NCI-H1092 treated with DMSO at 0.1 percent for 48 hours (cell line): Measurements from ENCODE around the gene ELF1.
"Not testable (repeated sequence)": the region's sequence is repeated elsewhere in the genome, so short reads cannot be mapped to it uniquely, and the experiment has no call there.

ENCODE experiments used
- DNase-seq: peaks from one replicate; lab custom pipeline; 2025; lab: John Stamatoyannopoulos, UW

The ELF1 gene

DNA sequence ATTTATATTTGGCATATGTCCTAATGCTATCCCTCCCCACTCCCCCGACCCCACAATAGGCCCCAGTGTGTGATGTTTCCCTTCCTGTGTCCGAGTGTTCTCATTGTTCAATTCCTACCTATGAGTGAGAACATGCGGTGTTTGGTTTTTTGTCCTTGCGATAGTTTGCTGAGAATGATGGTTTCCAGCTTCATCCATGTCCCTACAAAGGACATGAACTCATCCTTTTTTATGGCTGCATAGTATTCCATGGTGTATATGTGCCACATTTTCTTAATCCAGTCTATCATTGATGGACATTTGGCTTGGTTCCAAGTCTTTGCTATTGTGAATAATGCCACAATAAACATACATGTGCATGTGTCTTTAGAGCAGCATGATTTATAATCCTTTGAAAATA is 23.3 kb upstream of the ELF1 start:
- not testable (repeated sequence) for DNase-seq

DNA sequence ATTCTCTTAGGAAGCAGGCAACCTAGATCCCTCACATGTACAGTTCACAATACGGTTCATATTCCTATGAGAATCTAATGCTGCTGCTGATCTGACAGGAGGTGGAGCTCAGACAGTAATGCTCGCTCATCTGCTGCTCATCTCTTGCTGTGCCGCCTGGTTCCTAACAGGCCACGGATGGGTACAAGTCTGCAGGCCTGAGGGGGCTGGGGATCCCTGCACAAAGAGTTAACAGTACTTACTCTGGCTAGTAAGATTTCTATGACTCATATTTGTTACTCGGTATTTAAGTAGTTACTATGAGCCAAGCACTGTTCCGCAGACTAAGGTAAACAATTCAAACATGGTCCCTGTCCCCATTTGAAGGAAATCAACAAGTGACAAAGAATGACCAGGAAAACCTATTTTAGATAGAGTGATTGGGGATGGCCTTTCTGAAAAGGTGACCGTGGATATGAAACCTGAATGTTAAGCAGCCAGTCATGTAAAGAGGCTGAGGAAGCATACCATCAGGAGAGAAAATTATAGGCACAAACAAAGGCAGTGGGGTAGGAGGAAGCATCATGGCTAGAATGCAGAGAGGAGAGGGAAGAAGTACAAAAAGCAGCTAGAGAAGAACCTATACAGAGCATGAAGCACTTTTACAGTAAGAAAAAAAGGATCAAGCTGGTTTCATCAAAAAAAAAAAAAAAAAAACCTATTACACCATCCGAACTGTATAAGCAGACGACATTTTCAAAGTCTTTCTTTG is 21.6 kb upstream of the ELF1 start:
- no peak for DNase-seq

DNA sequence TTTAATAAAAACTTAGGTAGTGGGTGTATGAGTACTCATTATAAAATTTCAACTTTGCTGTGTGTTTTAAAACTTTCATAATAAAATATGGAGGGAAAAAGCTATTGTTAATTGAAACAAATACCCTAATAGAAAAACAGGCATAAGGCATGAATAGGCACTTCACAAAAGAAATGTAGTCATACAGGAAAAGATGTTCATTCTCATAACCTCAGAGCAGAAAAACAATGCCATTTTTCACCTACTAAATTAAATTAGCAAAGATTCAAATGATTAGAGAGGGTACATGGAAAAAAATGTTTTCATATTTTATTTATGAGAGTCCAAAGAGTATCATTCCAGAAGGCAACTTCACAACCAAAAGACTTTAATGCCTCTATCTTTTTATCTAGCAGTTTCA is 20.6 kb upstream of the ELF1 start:
- DNase-seq = no peak

DNA sequence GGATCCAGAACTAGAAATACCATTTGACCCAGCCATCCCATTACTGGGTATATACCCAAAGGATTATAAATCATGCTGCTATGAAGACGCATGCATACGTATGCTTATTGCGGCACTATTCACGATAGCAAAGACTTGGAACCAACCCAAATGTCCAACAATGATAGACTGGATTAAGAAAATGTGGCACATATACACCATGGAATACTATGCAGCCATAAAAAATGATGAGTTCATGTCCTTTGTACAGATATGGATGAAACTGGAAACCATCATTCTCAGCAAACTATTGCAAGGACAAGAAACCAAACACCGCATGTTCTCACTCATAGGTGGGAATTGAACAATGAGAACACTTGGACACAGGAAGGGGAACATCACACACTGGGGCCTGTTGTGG is 17.4 kb upstream of the ELF1 start:
- not testable (repeated sequence) for DNase-seq

DNA sequence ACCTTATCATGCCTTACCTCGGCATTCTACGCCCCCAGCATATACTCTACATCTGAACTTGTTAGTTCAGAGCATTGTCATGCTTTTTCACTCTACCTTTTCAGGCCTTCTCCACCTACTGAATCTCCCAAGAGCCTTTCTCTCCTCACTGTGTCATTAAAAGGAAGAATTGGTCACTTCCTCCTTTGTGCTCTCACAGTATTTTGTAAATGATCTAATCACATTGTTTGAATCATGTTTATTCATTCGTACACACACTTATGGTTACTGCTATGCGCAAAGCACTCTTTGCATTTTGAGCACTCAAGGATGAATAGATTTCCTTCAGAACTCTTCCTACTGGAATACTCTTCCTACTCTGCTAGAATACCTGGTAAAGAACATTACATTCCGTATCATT is 15.8 kb upstream of the ELF1 start:
- DNase-seq = no peak

DNA sequence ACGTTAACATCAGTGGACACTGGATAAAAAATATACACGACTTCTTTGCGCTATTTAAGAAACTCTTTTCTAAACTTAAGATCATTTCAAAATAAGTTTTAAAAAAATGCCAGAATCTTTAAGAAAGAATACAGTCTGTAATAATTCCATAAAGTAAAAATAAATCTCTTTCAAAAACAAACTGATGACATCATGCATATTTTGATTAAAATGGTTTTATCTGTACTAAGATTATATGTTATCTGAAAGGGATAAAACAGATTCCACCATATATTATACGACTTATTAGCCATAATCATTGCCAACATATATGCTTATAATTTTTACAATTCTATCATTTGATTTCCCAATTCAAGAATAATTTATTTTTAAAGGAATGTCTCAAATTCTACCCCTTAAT is 15.3 kb upstream of the ELF1 start:
- DNase-seq = no peak

DNA sequence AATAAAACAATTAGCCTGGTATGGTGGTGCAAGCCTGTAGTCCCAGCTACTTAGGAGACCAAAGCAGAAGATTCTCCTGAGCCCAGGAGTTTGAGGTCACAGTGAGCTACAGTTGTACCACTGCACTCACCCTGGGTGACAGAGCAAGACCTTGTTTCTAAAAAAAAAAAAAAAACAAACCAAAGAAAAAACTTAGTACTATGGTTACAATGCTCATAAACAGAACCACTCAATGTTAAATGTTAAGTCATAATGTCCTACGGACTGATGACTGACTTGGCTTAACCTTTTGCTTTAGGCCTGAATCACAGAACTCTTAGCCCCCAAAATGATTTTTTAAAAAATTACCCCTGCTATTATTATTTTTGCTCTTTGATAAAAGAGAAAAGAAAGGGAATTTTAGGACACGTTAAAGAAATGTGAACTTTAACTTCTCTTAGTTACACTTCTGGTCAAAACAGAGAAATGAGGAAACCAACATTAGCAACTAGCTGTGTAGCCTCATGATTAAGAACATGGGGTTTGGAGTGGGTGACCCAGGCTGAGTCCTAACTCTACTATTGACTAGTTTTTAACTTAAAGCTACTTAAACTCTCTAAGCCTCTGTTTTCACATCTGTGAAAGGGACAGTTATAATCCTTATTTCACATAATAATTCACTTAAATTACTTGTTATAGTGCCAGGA is 13.7 kb upstream of the ELF1 start:
- no peak for DNase-seq

DNA sequence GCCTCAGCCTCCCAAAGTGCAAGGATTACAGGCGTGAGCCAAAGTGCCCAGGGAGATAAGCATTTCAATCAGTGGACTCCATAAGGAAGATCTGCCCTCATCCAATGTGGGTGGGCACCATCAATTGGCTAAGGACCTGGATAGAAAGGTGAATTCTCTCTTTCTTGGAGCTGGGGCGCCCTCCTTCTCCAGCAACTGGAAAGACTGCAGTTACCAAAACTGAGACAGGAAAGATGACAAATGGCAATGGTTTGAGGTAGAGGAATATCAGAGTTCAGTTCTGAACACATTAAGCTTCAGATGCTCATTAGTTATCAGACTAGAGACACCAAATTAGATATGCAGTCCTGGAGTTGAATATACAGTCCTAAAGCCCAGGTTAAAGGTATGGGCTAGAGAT is 10.5 kb upstream of the ELF1 start:
- no peak for DNase-seq

DNA sequence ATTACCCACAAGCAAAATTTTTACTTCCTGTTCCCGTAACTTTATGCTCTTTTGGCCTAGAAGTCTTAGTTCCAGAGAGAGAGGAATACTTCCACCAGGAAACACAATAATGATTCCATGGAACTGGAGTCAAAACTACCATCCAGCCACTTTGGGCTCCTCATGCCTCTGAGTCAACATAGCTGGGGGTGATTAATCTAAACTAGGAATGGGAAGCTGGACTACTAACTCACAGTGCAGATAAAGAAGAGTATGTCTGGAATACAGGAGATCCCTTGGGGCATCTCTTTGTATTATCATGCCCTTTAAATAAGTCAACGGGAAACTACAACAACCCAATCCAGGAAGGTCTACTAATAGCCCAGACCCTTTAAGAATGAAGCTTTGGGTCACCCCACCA is 8.9 kb upstream of the ELF1 start:
- no peak for DNase-seq

DNA sequence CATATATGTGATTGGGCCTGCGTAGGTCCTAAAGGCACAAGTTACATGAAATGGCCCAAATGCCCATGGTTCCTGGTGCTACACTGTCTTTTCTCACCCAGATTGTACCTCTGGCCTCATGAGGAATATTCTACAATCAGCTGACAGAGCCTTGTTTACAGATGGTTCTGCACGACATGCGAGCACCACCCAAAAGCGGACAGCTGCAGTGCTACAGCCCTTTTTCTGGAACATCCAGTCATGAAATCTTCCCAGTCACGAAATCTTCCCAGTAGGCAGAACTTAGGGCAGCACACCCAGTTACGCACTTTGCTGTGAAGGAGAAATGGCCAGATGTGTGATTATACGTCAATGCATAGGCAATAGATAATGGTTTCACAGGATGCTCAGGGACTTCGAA is 7.7 kb upstream of the ELF1 start:
- DNase-seq = no peak

DNA sequence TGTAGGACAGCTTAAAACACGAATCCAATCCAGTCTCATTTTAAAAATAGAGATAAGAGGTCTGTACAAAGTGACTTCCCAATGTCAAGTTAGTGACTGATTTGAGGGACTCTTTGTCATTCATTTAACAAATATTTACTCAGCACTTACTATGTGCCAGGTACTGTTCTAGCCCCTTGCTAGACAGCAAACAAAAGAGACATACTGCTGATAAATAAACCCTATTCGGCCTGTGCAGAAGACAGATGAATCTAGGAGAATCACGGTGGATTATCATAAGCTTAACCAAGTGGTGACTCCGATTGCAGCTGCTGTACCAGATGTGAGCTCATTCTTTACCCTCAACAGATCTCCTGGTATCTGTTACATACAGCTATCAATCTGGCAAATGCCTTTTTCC is 6.4 kb upstream of the ELF1 start:
- DNase-seq = no peak

DNA sequence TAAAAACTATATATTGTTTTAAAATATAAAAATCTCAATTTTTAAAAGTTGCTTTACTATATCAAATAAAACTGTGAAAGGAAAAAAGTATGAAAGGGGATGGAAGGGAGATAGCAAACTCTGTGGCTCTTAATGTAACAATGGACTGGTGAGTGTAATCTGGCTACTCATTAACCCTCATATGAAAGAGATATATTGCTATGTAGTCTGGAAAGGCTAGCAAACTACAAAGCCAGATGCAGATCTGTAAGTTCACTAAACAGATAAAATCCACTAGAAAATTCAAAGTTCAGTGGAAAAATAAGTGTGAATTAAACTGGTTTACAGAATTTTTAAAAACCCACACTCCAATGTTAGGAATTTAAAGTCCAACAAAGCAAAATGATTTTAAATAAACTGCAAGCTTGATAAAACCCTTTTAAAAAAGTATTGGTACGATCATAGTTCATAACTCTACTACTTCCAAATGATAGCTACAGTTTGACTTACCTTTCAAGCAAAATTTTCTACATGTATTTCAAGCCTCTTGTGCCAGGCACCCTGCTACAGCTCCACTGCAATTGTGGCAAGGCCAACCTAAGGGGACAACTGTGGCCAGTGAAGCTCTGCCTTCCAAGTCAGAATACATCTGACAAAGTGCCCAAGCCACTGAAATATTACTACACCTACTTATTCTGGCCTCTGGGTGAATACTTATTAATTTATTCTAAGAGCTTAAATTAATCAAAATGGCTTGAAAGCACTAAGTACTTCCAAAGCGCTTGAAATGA is 647 bp upstream of the ELF1 start:
- DNase-seq = no peak

DNA sequence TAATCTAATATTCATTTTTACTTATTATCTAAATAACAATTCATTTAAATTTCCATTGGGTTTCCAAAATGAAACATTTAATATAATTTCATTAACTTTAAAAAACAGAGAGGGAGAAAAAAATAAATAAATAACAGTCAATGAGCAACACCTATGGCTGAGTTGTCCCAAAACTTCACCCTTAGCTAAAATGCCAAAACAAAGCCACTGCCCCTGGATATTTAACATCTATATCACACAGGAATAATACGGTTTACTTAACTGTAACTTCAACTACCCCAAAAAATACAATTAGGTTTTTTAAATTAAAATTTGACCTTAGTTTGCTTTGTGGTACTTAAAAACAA is 541 bp downstream of the ELF1 start:
- DNase-seq = no peak

DNA sequence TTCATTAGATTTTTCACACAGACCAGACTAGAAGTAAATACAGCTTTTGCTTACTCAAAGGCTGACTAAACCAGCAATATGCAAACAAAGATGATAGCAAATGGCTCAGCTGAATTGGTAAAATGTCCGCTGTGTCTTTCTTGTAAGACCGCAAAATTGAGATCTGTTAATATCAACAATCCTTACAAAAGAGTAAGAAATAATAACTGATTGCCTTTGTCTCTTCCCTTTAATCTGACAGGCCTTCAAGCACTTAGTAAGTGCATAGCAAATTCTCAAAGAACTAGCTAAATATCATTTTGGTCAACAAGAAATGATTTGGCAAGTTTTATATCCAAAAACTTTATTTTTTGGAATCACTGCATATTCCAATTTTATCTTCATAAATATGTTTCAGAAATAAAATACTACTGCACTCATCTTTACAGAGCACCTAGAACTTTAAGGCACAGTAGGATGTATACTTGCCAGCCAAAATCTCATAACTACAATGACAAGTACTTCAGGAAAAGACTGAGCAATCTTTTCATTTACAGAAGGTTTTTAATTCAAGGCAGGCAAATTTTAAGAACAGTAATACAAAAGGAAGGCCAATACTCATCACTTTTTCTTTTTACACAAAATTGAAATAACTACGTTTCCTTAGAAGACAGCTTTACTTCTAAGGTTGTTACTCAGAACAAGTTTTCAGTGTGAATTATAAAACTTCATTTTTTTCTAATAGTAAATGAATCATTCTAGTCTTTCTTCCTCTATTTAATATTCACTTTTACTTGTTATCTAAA is 1.1 kb downstream of the ELF1 start:
- DNase-seq = no peak

DNA sequence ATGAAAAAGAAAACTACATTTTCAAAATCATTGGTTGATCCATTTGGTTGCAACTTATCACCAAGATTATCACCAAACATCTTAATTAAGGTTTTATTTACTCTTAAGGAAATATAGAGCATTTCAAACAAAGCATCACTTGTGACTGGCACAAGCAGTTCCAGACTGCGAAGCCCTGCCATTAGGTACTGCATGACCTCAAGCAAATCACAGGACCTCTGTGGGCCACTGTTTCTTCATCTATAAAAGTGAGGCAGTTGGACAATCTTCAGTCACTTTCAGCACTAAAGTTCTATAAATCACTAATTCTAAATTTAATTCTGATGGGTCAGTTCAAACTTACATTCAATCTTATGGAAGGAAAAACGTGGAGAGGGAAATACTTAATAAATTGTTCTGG is 2.0 kb downstream of the ELF1 start:
- DNase-seq = no peak

DNA sequence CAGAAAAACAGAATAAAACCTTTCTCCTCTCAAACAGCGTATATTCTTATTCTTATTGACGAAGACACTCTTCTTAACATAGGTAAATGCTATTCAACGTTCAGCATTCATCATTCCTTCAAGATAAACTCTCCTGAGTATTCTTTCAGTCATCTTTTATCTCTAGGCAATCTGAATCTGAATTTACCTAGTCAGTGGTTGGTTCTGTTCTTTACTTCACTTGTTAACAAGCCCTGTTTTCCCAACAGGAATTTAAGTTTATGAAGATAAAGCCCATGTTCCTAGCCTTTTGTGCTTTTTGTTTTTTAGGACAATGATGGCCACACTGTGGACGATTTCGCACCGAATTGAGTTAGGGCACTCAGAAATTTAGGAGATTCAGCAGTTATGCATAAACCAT is 3.2 kb downstream of the ELF1 start:
- DNase-seq = no peak

DNA sequence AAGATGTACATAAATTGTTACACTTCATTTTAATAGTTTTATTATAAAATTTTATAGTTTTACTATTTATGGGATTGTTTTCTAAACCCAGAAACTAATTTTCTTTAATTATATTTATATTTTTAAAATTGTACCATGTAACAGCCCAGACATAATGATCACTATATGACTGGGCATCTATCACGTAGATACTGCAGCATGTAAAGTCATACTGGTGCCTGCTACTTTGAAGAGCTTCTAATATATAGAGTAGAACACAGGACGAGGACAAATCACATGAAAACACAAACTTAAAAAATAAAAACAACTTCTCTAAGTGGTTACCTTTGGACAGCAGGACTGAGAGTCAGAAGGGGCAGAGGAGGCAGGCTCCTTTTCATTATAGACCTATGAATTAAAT is 5.3 kb downstream of the ELF1 start:
- no peak for DNase-seq

DNA sequence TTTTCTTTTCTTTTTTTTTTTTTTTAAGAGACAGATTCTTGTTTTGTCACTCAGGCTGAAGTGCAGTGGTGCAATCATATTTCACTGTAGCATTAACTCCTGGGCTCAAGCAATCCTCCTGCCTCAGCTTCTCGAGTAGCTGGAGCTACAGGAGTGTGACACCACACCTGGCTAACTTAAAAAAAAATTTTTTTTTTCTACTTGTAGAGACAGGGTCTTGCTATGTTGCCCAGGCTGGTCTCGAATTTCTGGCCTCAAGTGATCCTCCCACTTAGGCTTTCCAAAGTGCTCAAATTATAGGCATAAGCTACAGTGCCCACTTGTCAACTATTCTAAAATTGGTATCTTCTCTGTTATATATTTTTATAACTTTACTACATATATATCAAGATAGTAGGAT is 6.6 kb downstream of the ELF1 start:
- DNase-seq = no peak

DNA sequence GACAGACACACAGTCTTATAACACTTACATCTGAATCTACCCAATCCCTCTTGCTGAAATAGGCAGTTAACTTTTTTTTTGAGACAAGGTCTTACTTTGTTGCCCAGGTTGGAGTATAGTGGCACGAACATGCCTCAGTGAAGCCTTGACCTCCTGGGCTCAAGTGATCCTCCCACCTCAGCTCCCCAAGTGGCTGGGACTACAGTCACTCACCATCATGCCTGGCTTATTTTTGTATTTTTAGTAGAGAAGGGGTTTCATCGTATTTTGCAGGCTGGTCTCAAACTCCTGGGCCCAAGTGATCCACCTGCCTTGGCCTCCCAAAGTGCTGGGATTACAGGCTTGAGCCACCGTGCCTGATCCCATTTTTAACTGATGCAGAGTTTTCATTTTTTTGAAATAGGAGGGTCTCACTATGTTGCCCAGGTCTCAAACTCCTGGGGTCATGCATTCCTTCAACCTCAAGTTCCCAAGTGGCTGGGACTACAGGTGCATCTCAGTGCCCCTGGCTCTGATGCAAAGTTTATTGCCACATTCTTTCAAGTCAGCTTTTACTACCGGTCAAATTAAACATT is 7.6 kb downstream of the ELF1 start:
- no peak for DNase-seq

DNA sequence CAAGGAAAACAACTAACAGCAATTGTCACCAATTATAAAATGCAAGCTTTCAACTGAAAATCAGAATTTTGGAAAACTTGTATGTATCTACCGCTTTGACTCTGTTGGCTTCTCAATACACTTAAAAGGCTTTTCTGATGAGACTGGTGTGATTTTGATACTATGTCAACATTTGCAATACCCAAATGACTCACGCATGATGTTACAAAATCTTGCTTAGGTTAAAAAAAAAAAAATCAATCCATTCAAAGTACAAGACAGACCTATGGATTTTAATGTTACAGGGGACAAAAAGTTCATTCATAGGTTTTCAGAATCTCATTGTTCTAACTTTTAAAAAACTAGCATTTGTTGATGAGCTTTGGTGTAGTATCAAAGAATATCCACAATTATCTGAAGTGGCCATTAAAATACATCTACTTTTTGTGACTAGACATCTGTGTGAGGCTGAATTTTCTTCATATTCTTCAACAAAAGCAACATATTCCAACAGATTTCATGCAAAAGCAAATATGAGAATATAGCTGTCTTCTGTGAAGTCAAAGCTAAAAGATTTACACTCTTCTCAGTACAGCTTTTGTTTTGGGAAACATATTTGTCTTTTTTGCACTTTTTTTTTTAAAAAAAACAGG is 10.7 kb downstream of the ELF1 start:
- DNase-seq = no peak

DNA sequence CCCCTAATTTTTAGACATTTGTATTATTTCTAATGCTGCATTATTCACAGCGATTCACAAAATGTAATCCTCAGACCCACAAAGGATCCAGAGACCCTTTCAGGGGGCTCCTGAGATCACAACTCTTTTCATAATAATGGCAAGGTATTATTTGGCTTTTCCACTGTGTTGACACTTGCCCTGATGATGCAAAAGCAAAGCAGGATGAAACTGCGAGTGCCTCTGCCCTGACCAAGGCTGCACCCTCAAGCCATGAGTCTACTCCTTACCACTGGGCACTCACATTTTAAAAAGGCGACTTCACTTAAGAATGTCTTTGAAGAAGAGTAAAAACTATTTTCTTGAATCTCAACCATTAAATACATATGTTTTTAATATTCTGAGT is 11.4 kb downstream of the ELF1 start:
- no peak for DNase-seq
